Measurements from ENCODE around the gene NELL1.

DNA sequence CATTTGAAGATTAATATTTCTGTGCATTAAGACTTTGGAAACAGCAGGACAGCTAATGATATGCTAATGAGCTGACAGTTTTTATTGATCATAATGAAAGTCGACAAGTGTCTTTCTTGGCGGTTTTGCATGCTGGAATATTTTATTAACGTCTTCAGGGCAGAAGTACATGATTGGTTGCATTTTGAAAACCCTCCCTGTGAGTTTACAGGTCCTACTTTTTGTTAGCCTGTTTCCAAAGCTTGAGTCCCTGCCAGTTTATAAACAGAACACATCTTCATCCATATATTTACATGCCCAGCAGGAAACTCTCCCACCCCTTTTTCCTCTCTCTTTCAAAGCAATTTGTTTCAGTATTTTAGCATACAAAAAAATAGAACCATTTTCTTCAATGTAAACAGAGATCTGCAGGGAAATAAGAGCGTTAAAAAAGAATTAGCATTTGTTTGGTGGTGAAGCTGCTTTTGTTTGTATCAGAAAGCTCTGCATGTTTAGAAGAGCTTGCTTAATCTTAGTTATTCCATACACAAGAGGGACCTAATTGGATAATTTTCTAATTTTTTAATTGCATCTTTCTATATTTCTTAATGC is 243.6 kb downstream of the NELL1 start:
- TF ChIP-seq, protein P1, sequence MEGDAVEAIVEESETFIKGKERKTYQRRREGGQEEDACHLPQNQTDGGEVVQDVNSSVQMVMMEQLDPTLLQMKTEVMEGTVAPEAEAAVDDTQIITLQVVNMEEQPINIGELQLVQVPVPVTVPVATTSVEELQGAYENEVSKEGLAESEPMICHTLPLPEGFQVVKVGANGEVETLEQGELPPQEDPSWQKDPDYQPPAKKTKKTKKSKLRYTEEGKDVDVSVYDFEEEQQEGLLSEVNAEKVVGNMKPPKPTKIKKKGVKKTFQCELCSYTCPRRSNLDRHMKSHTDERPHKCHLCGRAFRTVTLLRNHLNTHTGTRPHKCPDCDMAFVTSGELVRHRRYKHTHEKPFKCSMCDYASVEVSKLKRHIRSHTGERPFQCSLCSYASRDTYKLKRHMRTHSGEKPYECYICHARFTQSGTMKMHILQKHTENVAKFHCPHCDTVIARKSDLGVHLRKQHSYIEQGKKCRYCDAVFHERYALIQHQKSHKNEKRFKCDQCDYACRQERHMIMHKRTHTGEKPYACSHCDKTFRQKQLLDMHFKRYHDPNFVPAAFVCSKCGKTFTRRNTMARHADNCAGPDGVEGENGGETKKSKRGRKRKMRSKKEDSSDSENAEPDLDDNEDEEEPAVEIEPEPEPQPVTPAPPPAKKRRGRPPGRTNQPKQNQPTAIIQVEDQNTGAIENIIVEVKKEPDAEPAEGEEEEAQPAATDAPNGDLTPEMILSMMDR (conservative IDR thresholded peaks at IDR 0.05 in 1 of 2, IDR thresholded peaks at IDR 0.05 in 1 of 2; ENCODE audit: extremely low read depth in 1 of 2, insufficient read depth in 1 of 2, low read depth in 1 of 2, low read length in 2 of 2) = no peak
- no peak for TF ChIP-seq EZH2 (IDR thresholded peaks at IDR 0.05; ENCODE audit: borderline replicate concordance, low read length)

Data from mammary epithelial cell (primary cell).